ENCODE measurements around the gene PAQR5. TPM values are rescaled to one million over a fixed set of nuclear protein-coding genes. Genes with fewer than 3 reads are reported as not detected.

PAQR5 gene
- total RNA-seq, 1 donor from 2014 or later = 1.7 TPM

DNA sequence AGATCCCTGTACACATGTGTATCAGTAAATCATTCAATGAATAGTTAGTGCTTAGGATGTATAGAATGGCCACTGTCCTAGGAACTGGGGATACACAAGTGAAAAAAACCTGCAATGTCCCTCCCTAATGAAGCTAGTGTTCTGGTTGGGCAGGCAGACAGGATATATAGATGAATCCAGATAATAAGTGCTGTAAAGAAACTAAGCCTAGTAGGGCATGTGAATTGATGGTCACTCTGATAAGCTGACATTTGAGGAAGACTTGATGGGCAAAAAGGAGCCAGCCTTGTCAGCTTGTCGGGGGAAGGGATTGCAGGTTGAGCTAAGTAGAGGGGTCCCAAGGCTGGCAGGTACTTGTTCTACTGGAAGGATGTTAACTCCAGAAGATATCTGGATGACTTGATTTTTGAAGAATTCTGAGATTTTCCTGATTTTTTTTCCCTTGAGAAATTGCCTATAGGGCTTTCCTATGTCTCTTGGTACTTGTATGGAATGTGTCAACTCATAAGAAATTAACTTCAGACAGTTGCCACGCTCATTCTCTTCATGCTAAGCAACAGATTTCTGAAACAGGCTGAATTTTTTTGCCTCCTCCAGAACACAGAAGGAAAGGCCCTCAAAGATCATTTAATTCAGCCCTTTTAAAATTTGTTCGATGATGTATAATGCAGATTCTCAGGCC is 109.1 kb downstream of the PAQR5 start:
- no peak for DNase-seq
- intact Hi-C loops (cut with micrococcal nuclease) = no loop called here
- ATAC-seq = no peak

DNA sequence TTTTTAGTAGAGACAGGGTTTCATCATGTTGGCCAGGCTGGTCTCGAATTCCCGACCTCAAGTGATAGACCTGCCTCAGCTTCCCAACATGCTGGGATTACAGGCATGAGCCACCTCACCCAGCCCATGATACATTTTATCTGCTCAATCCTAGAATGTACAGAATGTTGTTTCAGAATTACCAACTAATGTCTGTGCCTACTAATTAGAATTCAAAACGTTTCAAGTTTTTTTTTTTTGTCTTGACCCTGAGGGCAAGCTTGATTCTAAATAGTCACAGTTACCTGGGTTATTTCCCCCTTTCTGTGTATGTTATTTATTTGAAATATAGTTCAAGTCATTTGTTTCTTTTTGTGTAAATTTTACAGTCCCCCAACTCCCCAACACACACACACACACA is 110.1 kb downstream of the PAQR5 start:
- DNase-seq (no peak), ATAC-seq (no peak)
- intact Hi-C loops (cut with micrococcal nuclease) = no loop called here

DNA sequence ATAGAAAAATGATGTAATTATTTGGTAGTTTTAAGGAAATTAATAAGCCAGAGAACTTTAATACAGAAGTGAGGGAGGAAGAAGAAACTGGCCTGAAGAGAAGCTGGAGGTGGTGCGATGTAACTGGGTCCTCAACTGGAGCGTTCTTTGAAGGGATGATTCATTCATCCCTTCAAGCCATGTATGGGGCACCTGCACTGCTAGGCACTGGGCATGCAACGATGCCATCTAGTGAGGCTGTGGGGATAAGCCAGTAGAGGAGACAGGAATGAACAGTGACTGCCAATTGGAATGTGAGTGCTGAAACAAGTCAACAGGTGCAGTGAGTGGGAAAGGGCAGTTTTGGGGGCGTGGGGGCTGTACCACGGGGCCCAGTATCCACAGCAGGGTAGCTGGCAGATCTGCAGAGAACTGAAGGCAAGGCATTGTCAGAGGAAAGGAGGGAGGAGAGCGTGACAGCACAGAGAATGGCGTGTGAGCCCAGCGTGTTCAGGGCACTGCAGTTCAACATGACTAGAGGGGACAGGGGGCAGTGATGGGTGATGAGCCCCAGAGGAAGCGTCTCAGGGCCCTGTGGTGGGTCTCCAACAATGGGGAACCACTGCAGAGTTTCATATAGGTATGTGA is 111.6 kb downstream of the PAQR5 start:
- DNase-seq (no peak), ATAC-seq (peak; percentile 26)
- intact Hi-C loops (cut with micrococcal nuclease) = no loop called here

DNA sequence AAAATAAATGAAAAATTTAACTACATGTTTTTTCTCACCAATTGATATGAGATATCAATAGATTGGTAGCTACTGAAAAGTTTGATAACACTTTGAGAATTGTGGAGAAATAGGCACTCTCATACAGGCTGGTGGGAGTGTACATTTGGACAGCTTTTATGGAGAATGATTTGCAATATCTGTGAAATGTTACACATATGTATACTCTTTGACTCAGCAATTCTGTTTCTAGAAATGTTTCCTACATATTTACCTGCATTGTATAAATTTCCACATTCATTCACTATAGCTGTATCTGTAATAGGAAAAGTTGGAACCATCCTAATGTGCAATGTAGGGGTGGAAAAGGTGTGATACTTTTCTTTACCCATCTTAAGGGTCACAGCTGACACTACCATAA is 113.6 kb downstream of the PAQR5 start:
- ATAC-seq = no peak
- intact Hi-C loops (cut with micrococcal nuclease) = no loop called here
- DNase-seq = no peak

DNA sequence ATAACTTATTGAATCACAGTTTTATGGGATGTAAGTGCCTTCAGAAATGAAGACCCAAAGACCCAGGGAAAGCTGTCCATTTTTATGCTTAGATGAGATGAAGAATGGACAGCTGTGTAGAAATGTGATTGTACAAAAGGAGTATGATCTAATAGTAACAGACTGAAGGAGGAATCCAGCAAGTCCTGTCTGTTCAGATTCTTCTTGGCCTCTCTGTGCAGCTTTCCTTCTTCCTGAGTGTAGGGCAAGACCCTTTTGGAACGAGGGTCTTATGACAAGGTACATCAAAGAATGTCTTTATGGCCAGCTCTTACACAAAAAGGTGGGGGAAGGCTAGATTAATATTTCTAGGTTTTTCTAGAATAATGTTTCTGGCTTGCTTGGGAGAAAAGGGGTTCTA is 114.0 kb downstream of the PAQR5 start:
- intact Hi-C loops (cut with micrococcal nuclease) = no loop called here
- ATAC-seq (no peak), DNase-seq (no peak)

DNA sequence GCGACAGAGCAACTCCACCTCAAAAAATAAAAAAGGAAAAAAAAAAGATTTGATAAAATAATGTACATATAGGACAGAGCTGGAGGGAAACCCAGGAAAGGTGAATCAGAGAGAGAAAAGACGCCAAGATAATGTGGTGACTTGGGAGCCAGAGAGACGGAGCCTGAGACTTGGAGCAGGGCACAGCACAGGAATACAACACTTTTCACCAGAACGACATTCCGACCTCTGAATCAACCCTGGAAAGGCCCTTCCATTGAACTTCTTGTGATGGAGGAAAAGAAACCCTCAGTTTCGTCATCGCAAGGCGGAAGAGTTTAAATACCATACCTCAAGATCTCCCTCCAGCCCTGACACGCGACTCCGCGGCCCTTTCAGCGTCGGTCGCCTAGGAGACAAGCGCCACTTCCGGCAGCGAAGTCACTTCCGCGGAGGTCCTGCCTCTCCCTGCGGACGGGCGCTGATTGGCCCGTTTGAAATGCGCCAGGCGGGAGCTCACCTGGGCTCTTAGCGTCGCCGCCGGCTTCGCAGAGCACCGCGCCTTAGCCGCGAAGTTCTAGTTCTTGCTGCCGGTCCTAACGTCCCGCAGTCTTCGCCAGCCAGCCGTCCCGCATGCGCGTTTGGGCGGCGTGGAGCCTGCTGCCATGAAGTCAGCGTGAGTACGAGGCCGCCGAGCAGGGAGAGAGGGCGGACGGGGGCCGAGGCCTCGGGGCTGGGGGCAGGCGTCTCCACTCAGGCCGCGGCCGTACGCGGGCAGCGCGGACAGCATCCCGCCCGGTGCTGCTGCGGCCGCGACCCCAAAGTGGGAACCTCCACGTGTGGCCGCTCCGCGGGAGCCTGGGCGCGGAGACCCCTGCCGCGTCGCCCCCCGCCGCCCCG is 115.3 kb downstream of the PAQR5 start, which contains the start of gene KIF23:
KIF23 (plus strand) TSS at position 528 of the 879 bp plus-strand sequence; CDS start at position 645, 117 bp downstream.
- peak; percentile 93 for DNase-seq
- peak; percentile 99 for ATAC-seq
- intact Hi-C loops (cut with micrococcal nuclease) = no loop called here

DNA sequence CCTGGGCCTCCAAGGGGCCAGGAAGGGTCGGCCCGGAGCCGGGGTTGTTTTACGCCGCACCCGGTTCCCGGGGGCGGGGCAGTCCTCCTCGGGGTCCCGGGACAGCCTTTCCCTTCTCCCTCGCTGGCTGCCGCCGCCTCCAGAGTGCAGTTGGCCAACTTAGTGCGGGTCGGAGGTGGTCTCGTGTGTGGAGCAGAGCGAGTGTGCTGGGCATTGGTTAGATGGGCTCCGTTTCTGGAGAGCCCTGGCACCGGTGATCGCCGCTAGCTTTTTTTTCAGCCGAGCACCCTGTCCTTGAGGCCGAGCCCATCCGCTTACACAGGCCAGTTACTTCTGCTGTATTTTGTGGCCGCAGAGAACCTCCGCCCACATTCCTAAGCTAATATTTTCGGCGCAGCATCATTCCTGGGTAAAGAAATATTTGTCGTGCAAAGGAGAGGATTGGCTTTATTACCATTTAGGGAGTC is 116.0 kb downstream of the PAQR5 start:
- DNase-seq (peak; percentile 35), ATAC-seq (peak; percentile 59)
- intact Hi-C loops (cut with micrococcal nuclease) = no loop called here

DNA sequence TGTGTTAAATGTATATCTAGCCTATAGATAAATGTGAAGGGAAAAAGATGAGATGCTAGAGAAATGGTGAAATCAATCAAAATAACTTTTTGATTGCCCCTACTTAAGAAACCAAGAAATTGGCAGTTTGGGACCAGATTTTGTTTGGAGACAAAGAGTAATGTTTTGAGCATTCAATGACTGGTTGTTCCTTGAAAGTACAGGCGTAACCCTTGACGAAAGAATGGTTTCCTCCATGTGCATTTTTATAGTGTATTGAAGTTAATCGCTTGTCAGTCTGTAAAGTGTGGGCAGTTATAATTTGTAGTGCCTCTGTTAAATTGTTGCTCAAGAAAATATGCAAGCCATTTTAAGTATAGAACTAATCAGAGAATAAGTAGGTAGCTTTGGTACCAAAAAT is 116.7 kb downstream of the PAQR5 start:
- intact Hi-C loops (cut with micrococcal nuclease) = no loop called here
- no peak for ATAC-seq

DNA sequence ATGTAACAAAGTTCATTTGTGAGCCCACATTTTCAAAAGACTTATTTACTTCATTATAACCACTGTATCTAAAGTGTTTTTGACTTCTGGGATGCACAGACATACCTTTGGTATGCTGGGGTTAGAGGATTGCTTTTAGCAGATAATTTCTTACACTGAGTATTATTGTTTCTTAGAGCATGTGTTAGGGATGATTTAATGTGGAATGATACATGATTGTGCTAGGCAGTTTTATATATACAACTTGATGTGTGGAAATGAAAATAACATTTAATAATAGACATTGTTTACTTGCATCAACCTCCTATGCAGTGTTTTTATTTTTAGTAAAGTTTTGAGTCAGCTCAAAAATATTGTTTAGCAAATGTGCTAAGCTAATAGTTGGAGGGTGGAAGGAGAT is 118.9 kb downstream of the PAQR5 start:
- DNase-seq = no peak
- intact Hi-C loops (cut with micrococcal nuclease) = no loop called here
- ATAC-seq = no peak

More for the DNA sequence above, 116.7 kb downstream of the PAQR5 start:
- DNase-seq = no peak

DNA sequence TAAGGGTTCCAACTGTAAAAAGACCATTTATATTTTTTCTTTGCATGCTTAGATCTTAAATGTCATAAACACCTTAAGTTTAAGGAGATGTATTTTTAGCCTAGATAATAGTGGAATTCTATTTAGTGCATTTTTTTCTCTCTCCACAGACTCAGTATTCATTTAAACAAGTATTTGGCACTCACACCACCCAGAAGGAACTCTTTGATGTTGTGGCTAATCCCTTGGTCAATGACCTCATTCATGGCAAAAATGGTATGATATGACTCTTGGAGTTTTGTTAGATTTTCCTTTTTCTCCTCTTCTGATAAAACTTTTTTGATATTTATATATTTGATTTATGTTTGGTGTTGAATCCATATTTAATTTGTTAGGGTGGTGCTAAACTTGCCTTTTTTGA is 122.8 kb downstream of the PAQR5 start:
- ATAC-seq = no peak
- DNase-seq = no peak
- intact Hi-C loops (cut with micrococcal nuclease) = no loop called here

DNA sequence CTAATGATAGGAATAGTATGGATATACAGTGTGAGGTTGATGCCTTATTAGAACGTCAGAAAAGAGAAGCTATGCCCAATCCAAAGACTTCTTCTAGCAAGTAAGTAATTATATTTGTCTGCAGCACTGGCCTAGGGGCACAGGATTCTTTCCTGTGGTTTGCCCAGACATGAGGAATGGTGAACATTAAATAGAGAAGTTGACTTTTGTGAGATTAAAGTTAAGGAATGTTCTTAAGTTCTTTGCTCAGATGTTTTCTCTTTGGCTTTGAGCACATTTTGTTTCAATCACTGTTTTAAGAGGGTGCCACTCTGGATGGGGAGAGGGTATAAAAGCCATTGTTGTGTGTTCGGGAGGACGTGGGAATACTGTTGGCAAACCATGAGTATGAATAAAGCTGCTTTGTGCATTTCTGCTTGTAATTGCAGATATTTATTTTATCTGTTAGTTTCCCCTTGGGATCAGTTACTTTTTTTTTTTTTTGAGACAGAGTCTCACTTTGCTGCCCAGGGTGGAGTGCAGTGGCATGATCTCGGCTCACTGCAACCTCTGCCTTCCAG is 123.7 kb downstream of the PAQR5 start:
- DNase-seq (no peak), ATAC-seq (no peak)
- intact Hi-C loops (cut with micrococcal nuclease) = no loop called here

DNA sequence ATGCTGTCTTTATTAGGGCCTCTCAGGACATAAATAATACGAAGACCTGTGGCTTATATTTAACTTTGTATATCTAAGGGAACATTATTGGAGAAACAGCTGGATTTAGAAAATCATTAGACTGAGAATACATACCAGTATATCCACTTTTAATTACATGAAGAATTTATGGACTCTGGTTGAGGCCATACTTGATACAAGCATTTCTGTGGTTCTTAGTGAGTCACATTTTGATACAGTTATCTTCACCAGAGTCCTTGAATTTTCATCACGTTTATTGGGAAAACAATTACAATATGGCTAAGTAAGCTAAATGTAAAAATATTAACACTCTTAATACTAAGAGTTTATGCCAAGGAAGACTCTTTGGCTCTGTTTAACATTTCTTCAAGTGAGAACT is 125.3 kb downstream of the PAQR5 start:
- intact Hi-C loops (cut with micrococcal nuclease) = no loop called here
- ATAC-seq (no peak), DNase-seq (no peak)

DNA sequence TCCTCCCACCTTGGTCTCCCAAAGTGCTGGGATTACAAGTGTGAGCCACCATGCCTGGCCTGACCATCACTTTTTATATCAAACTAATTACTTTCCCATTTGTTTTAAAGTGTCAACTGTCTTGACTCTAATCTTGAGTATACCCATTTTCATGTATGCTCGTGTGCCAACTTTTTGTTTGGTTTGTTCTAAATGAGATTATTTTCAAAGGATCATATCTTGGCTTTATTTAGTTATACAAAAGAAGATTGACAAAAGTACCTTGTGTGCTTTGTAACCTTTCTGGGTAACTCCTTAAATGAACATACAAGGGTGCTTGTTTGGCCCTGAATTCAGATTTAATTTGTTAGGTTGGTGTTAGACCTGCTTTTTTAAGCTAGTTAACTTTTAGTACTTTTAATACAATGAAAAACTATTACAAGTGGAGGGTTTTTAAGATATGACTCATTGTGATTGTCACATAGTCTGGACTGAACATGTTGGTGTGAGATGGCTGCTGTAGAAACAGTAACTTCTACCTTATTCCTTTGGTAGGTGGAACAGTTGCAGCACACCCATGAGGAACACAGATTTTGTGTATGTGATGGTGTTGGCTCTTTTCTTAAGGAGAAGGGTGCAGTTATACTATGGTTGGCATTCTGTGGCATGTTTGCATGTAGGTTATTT is 126.2 kb downstream of the PAQR5 start:
- ATAC-seq (no peak), DNase-seq (no peak)
- intact Hi-C loops (cut with micrococcal nuclease) = no loop called here

DNA sequence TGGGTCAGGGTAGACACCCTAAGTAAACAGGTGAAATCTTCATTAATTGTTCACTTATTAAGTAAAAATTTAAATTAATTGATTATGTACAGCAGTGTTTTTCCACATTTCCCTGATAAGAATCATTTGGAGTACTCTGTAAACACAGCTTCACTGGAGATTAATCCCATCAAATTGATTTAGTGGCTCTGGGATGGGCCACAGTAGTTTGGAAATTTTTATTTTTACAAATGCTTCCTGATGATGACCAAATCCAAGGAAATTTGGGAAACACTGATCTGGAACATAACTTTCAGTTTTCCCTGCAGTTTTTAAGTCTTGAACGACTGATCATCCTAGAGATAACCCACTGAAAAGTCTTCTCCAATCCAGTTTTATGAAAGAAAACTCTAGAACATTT is 135.1 kb downstream of the PAQR5 start:
- DNase-seq = no peak
- intact Hi-C loops (cut with micrococcal nuclease) = no loop called here
- no peak for ATAC-seq

DNA sequence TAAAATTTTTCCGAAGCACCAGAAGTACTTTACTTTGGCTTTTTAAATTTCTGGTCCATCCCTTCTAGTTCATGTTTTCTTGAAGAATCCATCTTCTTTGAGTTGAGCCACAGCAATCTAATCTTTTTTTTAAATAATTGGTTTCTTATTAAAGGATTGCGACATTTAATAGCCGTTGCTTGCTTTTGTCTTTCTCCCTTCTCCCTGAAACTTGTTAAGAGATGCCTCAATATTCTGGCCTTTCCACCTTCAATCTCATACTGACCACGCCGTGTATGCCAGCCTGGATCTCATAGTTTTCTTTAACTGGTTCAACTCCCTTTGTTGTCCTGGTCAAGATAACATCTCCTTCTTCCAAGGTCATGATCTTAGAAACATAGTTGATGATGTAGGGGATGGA is 135.5 kb downstream of the PAQR5 start:
- no peak for DNase-seq
- no peak for ATAC-seq

DNA sequence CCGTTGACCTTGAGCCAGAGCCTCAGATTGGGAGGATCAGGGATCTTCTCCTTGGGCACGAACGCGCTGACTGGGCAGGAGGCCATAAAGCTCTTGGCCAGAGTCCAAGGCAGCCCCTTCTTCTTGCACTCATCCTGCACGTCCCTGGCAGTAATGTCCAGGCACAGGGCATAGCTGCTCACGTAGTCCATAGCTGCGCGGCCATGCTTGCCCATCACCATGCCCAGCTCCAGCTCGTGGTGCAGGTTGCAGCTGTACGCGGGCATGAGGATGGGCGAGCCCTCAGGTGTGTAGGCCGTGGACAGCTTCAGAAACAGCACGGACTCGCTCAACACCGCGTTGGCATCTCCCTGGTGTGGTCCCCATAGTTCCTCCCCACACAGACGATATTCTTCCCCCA is 136.0 kb downstream of the PAQR5 start:
- DNase-seq = no peak
- no peak for ATAC-seq
- intact Hi-C loops (cut with micrococcal nuclease) = no loop called here

More for the DNA sequence above, 135.5 kb downstream of the PAQR5 start:
- intact Hi-C loops (cut with micrococcal nuclease) = no loop called here

DNA sequence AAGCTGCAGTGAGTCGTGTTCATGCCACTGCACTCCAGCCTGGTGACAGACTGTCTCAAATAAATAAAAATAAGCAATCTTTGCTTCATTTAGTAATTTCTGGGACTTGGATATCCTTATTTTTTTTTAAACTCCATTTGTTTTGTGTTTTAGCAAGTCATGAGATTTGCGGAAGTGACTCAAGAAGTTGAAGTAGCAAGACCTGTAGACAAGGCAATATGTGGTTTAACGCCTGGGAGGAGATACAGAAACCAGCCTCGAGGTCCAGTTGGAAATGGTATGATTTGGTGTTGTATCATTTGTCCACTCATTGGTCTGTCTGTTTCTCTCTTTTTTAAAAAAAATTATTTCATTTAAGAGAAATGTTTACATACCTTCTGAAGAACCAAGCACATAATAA is 137.3 kb downstream of the PAQR5 start:
- no peak for DNase-seq
- intact Hi-C loops (cut with micrococcal nuclease) = no loop called here
- no peak for ATAC-seq

DNA sequence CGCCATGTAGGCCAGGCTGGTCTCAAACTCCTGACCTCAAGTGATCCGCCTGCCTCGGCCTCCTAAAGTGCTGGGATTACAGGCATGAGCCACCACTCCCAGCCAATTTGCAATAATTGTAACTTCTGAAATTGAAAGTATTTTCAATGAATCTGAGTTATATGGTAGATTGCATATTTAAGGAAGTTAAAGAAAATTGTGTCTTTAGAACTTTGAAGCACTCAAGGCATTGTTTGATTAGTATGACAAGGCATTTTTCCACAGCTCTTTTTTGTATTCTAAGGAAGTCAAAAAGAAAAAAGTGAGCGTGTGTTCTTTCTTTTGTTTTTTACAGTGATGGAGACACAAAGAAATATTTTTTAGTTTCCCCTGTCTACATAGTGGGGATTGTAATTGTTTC is 138.2 kb downstream of the PAQR5 start:
- no peak for DNase-seq
- no peak for ATAC-seq
- intact Hi-C loops (cut with micrococcal nuclease) = no loop called here

DNA sequence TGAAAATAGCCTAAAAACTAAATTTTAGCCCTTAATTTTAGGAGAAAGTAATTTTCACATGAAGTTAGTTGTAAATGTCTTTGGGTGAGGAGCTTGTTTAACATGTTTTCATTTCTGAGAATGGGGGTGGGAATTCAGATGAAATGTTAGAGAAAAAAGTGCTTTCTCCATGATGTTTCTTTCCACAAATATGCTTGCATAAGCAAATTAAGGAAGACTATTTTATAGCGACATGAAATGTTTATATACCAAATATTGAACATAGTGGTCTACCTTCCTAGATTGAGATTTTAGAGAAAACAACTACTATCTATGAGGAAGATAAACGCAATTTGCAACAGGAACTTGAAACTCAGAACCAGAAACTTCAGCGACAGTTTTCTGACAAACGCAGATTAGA is 140.9 kb downstream of the PAQR5 start:
- DNase-seq (no peak), ATAC-seq (no peak)
- intact Hi-C loops (cut with micrococcal nuclease) = no loop called here

All from left ventricle myocardium superior (tissue), 1 donor.